ENCODE data around the gene TEAD4.

DNA sequence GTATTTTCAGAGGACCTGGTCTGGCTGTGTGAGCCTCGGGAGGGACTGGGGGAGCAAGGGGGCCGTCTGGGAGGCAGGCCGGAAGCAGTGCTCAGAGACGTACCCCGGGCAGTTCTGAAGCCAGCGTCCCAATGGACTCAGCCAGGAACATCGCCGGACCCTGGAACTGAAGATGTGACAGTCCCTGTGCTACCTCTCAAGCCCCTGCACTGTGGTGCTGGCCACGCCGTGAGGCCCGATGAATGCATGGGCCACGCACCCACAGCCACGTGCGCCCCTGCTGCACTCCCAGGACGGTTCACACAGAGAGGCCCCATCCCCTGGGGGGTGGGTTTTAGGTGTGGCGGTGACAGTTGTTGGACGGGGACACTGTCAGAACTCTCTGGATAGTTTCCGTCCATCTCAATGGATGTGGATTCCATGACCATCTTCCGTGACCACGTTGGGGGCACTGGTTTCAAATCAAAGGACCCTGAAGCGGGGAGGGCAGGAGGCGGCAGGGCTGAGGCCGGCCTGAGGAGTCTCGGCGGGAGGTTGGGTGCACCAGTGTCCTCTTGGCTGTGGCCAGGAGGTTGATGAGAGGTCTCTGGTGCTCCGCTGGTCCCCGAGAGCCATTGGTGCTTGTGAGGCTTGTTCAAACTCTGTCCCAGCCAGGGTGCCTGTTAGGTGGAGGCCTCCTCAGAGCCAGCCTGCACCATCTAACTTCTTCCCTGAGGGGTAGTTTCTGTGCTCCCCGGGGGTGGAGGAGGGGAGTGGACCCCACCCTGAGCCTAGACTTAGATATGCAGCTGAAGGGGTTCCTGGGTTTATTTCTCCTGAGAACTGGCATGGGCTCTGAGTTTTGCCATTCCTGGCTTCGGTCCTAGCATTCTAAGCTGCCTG, 81.7 kb downstream of the TEAD4 start:
- TF ChIP-seq, protein P1, sequence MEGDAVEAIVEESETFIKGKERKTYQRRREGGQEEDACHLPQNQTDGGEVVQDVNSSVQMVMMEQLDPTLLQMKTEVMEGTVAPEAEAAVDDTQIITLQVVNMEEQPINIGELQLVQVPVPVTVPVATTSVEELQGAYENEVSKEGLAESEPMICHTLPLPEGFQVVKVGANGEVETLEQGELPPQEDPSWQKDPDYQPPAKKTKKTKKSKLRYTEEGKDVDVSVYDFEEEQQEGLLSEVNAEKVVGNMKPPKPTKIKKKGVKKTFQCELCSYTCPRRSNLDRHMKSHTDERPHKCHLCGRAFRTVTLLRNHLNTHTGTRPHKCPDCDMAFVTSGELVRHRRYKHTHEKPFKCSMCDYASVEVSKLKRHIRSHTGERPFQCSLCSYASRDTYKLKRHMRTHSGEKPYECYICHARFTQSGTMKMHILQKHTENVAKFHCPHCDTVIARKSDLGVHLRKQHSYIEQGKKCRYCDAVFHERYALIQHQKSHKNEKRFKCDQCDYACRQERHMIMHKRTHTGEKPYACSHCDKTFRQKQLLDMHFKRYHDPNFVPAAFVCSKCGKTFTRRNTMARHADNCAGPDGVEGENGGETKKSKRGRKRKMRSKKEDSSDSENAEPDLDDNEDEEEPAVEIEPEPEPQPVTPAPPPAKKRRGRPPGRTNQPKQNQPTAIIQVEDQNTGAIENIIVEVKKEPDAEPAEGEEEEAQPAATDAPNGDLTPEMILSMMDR (IDR thresholded peaks at IDR 0.05), result no peak
- no peak for TF ChIP-seq POLR2A (IDR thresholded peaks at IDR 0.05)
